OCI-LY3 (cell line): ENCODE data around the gene CLEC18A.
A peak's percentile ranks its signal among the peaks of the same experiment; 100 is the strongest.

Source experiments
- H2AFZ ChIP-seq: fragments of 200-600, 300-600 bp; shearing (Covaris generic); 2 replicates; pipeline ENCODE4 v1.6.0; 2014; ENCODE audit warnings: antibody characterized with exemption, low read depth, low read length
- H3K27ac ChIP-seq: fragments of 200-600, 300-600 bp; sonication (generic); 2 replicates; pipeline ENCODE4 v1.5.1; 2014; ENCODE audit warnings: mild to moderate bottlenecking, low read length, moderate library complexity, mixed read lengths
- H3K27me3 ChIP-seq: fragments of 200-600, 300-600 bp; sonication (generic); 2 replicates; pipeline ENCODE4 v1.6.1; 2014; ENCODE audit warnings: low read depth, low read length, mixed read lengths
- H3K36me3 ChIP-seq: fragments of 200-600, 300-600 bp; sonication (generic); replicated peaks from 2 replicates; pipeline ENCODE3; 2014; ENCODE audit warnings: low read depth, low read length, mixed read lengths
- H3K4me1 ChIP-seq: fragments of 300-600, 200-600 bp; sonication (generic); 2 replicates; pipeline ENCODE4 v1.6.1; 2014; ENCODE audit warnings: low read length, mixed read lengths
- H3K4me2 ChIP-seq: fragments of 200-600, 300-600 bp; sonication (generic); 2 replicates; pipeline ENCODE4 v1.6.1; 2014; ENCODE audit warnings: low read length, mixed read lengths
- H3K4me3 ChIP-seq: fragments of 300-600, 200-600 bp; sonication (generic); 2 replicates; pipeline ENCODE4 v1.5.1; 2014; ENCODE audit warnings: antibody characterized with exemption, mild to moderate bottlenecking, low read length, moderate library complexity
- H3K79me2 ChIP-seq: fragments of 300-600, 200-600 bp; shearing (Covaris generic); 2 replicates; pipeline ENCODE4 v1.6.1; 2014; ENCODE audit warnings: mild to moderate bottlenecking, low read length, mixed read lengths
- H3K9ac ChIP-seq: fragments of 300-600, 200-600 bp; shearing (Covaris generic); 2 replicates; pipeline ENCODE4 v1.6.0; 2014; ENCODE audit warnings: mild to moderate bottlenecking, low read length, moderate library complexity
- H3K9me3 ChIP-seq: fragments of 200-600, 300-600 bp; shearing (Covaris generic); 2 replicates; pipeline ENCODE4 v1.6.1; 2014; ENCODE audit warnings: low read length, mixed read lengths; ENCODE audit not compliant: insufficient read depth
- H4K20me1 ChIP-seq: fragments of 200-600, 300-600 bp; sonication (generic); 2 replicates; pipeline ENCODE4 v1.6.1; 2016; ENCODE audit warnings: low read length, mixed read lengths; ENCODE audit not compliant: insufficient read depth
- EZH2phosphoT487 ChIP-seq: fragments of 200-600 bp; shearing (Covaris generic); IDR thresholded peaks from 2 replicates; pipeline ENCODE4 v1.6.1; 2018; ENCODE audit warnings: antibody characterized with exemption, mixed run types, low read depth
- TF ChIP-seq, protein P1 (sequence below): fragments of 200-600, 300-600 bp; sonication (generic); IDR thresholded peaks from 2 replicates; pipeline ENCODE4 v1.5.1; 2014; ENCODE audit warnings: antibody characterized with exemption, low read length, low read depth

Gene CLEC18A

GRCh38 chr16:69927056-69927757 lies 23.9 kb upstream of the CLEC18A start:
- no peaks in the 10 kb centered on the region for H3K27me3 ChIP-seq
- no peak for TF ChIP-seq EZH2phosphoT487
- TF ChIP-seq, protein P1, sequence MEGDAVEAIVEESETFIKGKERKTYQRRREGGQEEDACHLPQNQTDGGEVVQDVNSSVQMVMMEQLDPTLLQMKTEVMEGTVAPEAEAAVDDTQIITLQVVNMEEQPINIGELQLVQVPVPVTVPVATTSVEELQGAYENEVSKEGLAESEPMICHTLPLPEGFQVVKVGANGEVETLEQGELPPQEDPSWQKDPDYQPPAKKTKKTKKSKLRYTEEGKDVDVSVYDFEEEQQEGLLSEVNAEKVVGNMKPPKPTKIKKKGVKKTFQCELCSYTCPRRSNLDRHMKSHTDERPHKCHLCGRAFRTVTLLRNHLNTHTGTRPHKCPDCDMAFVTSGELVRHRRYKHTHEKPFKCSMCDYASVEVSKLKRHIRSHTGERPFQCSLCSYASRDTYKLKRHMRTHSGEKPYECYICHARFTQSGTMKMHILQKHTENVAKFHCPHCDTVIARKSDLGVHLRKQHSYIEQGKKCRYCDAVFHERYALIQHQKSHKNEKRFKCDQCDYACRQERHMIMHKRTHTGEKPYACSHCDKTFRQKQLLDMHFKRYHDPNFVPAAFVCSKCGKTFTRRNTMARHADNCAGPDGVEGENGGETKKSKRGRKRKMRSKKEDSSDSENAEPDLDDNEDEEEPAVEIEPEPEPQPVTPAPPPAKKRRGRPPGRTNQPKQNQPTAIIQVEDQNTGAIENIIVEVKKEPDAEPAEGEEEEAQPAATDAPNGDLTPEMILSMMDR: no peak
- no peak overlapping the region for H2AFZ ChIP-seq
- no peak overlapping the region for H3K27ac ChIP-seq
- no peak overlapping the region for H3K4me3 ChIP-seq
- no peaks in the 10 kb centered on the region for H3K36me3 ChIP-seq
- no peaks in the 10 kb centered on the region for H3K9me3 ChIP-seq
- no peak overlapping the region for H3K9ac ChIP-seq
- H3K79me2 ChIP-seq: no peaks in the 10 kb centered on the region
- no peak overlapping the region for H3K4me2 ChIP-seq
- no peaks in the 10 kb centered on the region for H4K20me1 ChIP-seq
- no peaks in the 10 kb centered on the region for H3K4me1 ChIP-seq

DNA sequence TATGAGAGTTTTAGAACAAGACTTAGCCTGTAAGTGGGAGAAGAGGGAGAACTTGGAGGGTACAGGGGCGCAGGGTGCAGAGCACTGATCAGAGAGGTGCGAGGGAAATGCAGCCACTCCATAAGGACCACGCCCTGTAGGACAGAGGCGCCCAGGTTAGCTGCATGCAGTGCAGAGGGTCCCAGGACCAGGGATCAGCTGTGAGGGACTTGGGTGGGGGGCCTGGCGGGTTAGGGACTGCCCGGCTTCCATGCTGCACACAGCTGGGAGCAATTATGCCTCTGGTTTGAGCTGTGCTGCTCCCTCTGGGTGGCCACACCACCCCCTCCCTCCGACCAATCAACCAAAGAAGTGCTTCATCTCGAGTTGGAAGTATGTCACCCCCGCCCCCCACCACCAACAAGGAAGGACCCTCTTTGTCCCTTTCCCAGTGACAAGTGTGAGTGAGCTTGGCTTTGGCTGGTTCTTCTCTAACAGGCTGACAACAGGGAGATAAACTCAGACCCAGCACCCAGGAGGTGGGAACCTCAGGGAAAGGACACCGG lies 22.2 kb upstream of the CLEC18A start:
- no peaks in the 10 kb centered on the region for H3K36me3 ChIP-seq
- no peaks in the 10 kb centered on the region for H3K4me1 ChIP-seq
- no peak overlapping the region for H3K4me2 ChIP-seq
- no peaks in the 10 kb centered on the region for H3K27me3 ChIP-seq
- H4K20me1 ChIP-seq: no peaks in the 10 kb centered on the region
- no peak overlapping the region for H3K27ac ChIP-seq
- TF ChIP-seq, protein P1: no peak
- TF ChIP-seq EZH2phosphoT487: no peak
- no peak overlapping the region for H3K4me3 ChIP-seq
- no peaks in the 10 kb centered on the region for H3K9me3 ChIP-seq
- no peak overlapping the region for H2AFZ ChIP-seq
- no peaks in the 10 kb centered on the region for H3K79me2 ChIP-seq
- no peak overlapping the region for H3K9ac ChIP-seq

GRCh38 chr16:69929480-69929879 lies 21.7 kb upstream of the CLEC18A start:
- Histone ChIP-seq H3K9me3 (no peaks in the 10 kb centered on the region), H2AFZ (no peak overlapping the region), H3K36me3 (no peaks in the 10 kb centered on the region), H3K27ac (no peak overlapping the region), H3K27me3 (no peaks in the 10 kb centered on the region), H3K9ac (no peak overlapping the region), H3K4me3 (no peak overlapping the region), H3K4me2 (no peak overlapping the region), H3K79me2 (no peaks in the 10 kb centered on the region), H3K4me1 (no peaks in the 10 kb centered on the region), H4K20me1 (no peaks in the 10 kb centered on the region)
- TF ChIP-seq, protein P1: no peak

DNA sequence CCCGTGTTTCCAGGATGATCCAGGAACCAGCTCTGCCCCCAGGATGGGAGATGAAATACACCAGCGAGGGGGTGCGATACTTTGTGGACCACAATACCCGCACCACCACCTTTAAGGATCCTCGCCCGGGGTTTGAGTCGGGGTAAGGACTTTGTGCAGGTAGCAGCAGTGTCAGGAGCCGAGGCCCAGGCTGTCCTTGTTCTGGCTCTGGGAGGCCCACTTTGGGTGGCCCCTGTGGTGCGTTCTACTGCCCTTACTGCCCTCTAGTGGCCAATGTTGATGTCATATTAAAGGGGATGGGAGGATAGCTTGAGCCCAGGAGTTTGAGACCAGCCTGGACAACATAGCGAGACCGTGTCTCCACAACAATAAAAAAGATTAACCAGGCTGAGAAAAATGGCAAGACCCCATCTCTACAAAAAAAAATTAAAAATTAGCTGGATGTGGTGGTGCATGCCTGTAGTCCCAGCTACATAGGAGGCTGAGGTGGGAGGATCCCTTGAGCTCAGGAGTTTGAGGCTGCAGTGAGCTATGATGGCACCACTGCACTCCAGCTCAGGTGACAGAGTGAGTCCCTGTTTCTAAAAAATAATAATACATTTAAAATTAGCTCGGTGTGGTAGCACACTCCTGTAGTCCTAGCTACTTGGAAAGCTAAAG lies 20.9 kb upstream of the CLEC18A start:
- H3K4me3 ChIP-seq: no peak overlapping the region
- H3K79me2 ChIP-seq: no peaks in the 10 kb centered on the region
- no peak overlapping the region for H3K9ac ChIP-seq
- H3K27me3 ChIP-seq: no peaks in the 10 kb centered on the region
- H3K36me3 ChIP-seq: no peaks in the 10 kb centered on the region
- no peaks in the 10 kb centered on the region for H3K9me3 ChIP-seq
- H4K20me1 ChIP-seq: no peaks in the 10 kb centered on the region
- TF ChIP-seq, protein P1: peak; percentile 71
- TF ChIP-seq EZH2phosphoT487: no peak
- no peak overlapping the region for H3K4me2 ChIP-seq
- H3K27ac ChIP-seq: no peak overlapping the region
- no peaks in the 10 kb centered on the region for H3K4me1 ChIP-seq
- H2AFZ ChIP-seq: no peak overlapping the region
